Measurements from ENCODE around the gene TTLL11. TPM values are rescaled to one million over a fixed set of nuclear protein-coding genes. Genes with fewer than 3 reads are reported as not detected.

TTLL11 gene
- total RNA-seq, 4 donors from 2014 or later: 7.9 to 14.4 (median 9.7) TPM

DNA sequence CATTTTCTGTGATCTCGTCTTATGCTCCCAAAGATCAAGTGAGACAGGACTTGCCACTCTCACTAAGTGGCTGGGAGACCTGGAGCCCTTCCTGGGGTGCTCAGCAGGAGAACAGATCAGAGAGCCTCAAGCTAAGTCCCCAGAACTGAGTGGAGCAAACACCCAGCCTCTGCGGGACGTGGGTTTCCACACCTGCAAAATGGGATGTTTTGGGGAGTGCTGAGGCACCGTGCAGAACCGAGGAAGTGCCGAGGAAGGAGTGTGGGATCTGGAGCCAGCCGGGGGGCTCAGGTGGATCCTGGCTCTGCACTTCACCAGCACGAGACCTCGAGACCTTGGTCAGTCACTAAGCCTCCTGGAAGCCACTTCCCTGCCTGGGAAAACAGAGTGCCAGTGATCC lies 275.6 kb downstream of the TTLL11 start:
- Histone ChIP-seq H3K36me3 (no peaks in the 10 kb centered on the region), H3K27ac (no peak overlapping the region), H3K27me3 (no peaks in the 10 kb centered on the region), H3K4me1 (peaks cover 7 to 14% of the 10 kb centered on the region in 2 donors), H3K4me3 (replicated peaks in 1 of 3) (no peak overlapping the region), H3K9me3 (no peaks in the 10 kb centered on the region)
- no peak for TF ChIP-seq POLR2A (IDR thresholded peaks at IDR 0.05)
- TF ChIP-seq, protein P1, sequence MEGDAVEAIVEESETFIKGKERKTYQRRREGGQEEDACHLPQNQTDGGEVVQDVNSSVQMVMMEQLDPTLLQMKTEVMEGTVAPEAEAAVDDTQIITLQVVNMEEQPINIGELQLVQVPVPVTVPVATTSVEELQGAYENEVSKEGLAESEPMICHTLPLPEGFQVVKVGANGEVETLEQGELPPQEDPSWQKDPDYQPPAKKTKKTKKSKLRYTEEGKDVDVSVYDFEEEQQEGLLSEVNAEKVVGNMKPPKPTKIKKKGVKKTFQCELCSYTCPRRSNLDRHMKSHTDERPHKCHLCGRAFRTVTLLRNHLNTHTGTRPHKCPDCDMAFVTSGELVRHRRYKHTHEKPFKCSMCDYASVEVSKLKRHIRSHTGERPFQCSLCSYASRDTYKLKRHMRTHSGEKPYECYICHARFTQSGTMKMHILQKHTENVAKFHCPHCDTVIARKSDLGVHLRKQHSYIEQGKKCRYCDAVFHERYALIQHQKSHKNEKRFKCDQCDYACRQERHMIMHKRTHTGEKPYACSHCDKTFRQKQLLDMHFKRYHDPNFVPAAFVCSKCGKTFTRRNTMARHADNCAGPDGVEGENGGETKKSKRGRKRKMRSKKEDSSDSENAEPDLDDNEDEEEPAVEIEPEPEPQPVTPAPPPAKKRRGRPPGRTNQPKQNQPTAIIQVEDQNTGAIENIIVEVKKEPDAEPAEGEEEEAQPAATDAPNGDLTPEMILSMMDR (IDR thresholded peaks at IDR 0.05): no peak
- 91 to 96% methylated on average over 8 to 9 of the region's 9 CpGs for WGBS, 2 donors
- no peak for DNase-seq
- intact Hi-C loops (cut with DNase I): no loop called here

DNA sequence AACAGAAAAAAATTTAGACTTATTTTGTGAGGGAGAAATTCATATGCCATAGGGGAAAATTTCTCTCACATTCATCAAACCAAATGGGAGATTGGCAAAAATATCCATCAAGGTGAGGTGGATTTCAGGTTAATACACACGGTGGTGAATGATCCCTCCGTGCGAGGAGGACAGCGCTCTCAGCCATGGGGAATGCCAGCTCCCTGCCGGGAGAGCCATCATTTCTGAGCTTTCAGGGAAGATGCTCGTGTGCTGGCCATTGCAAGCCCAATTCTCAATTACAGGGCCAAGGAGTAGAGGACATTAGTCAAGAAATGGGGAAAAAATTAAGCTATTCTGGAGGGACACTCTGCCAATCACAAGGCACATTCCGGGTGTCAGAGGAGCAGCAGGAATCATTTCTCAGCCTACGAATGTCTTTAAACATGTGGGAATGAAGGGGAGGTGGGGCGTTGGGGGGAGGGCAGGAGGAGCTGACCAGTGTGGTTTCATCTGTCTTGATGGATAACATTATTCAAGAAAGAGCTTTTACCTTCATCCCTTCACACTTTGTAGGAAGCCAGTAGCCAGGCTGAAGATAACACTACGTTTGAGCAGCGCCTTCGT lies 276.2 kb downstream of the TTLL11 start:
- WGBS, 2 donors: 80 to 85% methylated on average over 12 of the region's 12 CpGs
- no peak for DNase-seq
- TF ChIP-seq POLR2A (IDR thresholded peaks at IDR 0.05): no peak
- TF ChIP-seq, protein P1 (IDR thresholded peaks at IDR 0.05): no peak
- H3K27ac ChIP-seq: no peak overlapping the region
- no peaks in the 10 kb centered on the region for H3K9me3 ChIP-seq
- intact Hi-C loops (cut with DNase I): no loop called here
- H3K27me3 ChIP-seq: no peaks in the 10 kb centered on the region
- H3K36me3 ChIP-seq: no peaks in the 10 kb centered on the region
- H3K4me1 ChIP-seq: peaks cover 7 to 14% of the 10 kb centered on the region in 2 donors
- no peak overlapping the region for H3K4me3 ChIP-seq (replicated peaks in 1 of 3)

DNA sequence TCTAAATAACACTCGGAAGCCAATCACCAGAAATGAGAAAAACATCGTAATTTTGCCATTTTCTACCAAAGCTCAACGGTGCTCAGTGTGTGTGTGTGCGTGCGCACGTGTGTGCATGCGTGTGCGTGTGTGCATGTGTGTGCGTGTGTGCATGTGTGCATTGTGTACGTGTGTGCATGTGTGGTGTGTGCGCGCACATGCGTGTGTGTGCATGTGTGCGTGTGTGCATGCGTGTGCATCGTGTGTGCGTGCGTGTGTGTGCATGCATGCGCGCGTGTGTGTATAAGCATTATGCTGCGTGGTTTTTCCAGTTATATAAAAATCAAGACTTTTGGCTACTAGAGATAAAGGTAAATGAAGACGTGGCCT lies 276.7 kb downstream of the TTLL11 start:
- H3K4me1 ChIP-seq: peaks cover 7 to 14% of the 10 kb centered on the region in 2 donors
- H3K27ac ChIP-seq: no peak overlapping the region
- no peaks in the 10 kb centered on the region for H3K27me3 ChIP-seq
- no peaks in the 10 kb centered on the region for H3K9me3 ChIP-seq
- no peak for DNase-seq
- WGBS, 2 donors: 90 to 95% methylated on average over 23 of the region's 23 CpGs
- TF ChIP-seq POLR2A (IDR thresholded peaks at IDR 0.05): no peak
- TF ChIP-seq, protein P1 (IDR thresholded peaks at IDR 0.05): no peak
- H3K4me3 ChIP-seq (replicated peaks in 1 of 3): no peak overlapping the region
- no peaks in the 10 kb centered on the region for H3K36me3 ChIP-seq
- intact Hi-C loops (cut with DNase I): no loop called here

GRCh38 chr9:121815546-121816448 lies 277.3 kb downstream of the TTLL11 start:
- 89 to 92% methylated on average over 31 of the region's 31 CpGs for WGBS, 2 donors
- no peak for DNase-seq
- Histone ChIP-seq H3K9me3 (no peaks in the 10 kb centered on the region), H3K4me1 (peaks cover 7 to 14% of the 10 kb centered on the region in 2 donors), H3K4me3 (replicated peaks in 1 of 3) (no peak overlapping the region), H3K36me3 (no peaks in the 10 kb centered on the region), H3K27me3 (no peaks in the 10 kb centered on the region), H3K27ac (no peak overlapping the region)
- TF ChIP-seq, protein P1 (IDR thresholded peaks at IDR 0.05): no peak
- no peak for TF ChIP-seq POLR2A (IDR thresholded peaks at IDR 0.05)
- intact Hi-C loops (cut with DNase I): no loop called here

GRCh38 chr9:121815084-121815483 lies 278.0 kb downstream of the TTLL11 start:
- no peaks in the 10 kb centered on the region for H3K27me3 ChIP-seq
- H3K4me1 ChIP-seq: peaks cover 7% of the 10 kb centered on the region in 2 donors
- no peaks in the 10 kb centered on the region for H3K9me3 ChIP-seq
- no peak overlapping the region for H3K27ac ChIP-seq
- intact Hi-C loops (cut with DNase I): no loop called here
- H3K36me3 ChIP-seq: no peaks in the 10 kb centered on the region
- WGBS, 2 donors: 90 to 96% methylated on average over 5 to 6 of the region's 6 CpGs
- no peak for DNase-seq
- TF ChIP-seq, protein P1 (IDR thresholded peaks at IDR 0.05): no peak
- no peak for TF ChIP-seq POLR2A (IDR thresholded peaks at IDR 0.05)
- no peak overlapping the region for H3K4me3 ChIP-seq (replicated peaks in 1 of 3)
